K562 (cell line): ENCODE data around the gene FEM1B. TPM values are rescaled to one million over a fixed set of nuclear protein-coding genes. Genes with fewer than 3 reads are reported as not detected.

Experiments
- ATAC-seq: fragments of 200-7000 bp; cut with Tn5 transposase; 3 replicates; pipeline ENCODE4 v1.9.1; 2020; ENCODE audit warnings: moderate library complexity
- BruUV-seq: library from RNA; stranded (reverse); fragments of 400-500 nt; replicated peaks from 2 replicates; lab custom pipeline; 2021; lab: Mats Ljungman, UMichigan
- CTCF ChIA-PET: fragments of 300-600 bp; formaldehyde crosslinking; extraction: SDS; loops from one replicate; lab custom pipeline; 2021; ENCODE audit warnings: low intra/inter-chr PET ratio; lab: Yijun Ruan, JAX
- POLR2A ChIA-PET: fragments of 300-600, 350-650 bp; sonication (Branson Sonifier 250); formaldehyde crosslinking; extraction: SDS; loops from one replicate; lab custom pipeline; 2021; ENCODE audit warnings: antibody characterized with exemption, inconsistent platforms; lab: Yijun Ruan, JAX
- DNase-seq, 4 experiments: peaks; one replicate each; pipeline versions ENCODE4 v3.0.0 to v3.0.0-alpha.2; 2011 to 2018; ENCODE audit warnings: low spot score in 3 of 4, mixed read lengths in 3 of 4; ENCODE audit errors: extremely low read depth in 1 of 4
- FAIRE-seq: peaks from 2 replicates; lab custom pipeline; 2011; peaks lifted over from hg19 to GRCh38; lab: Jason Lieb, UNC
- H2AFZ ChIP-seq: 2 replicates; pipeline ENCODE4 v1.6.0; 2011; ENCODE audit warnings: low read depth, low read length, control low read depth, inconsistent platforms
- H3K27ac ChIP-seq: fragments of 200-600 bp; 3 replicates; pipeline ENCODE4 v1.8.0; 2011; ENCODE audit warnings: low read depth, mild to moderate bottlenecking, control low read depth, inconsistent platforms, low read length, moderate library complexity, mixed read lengths; ENCODE audit errors: extremely low read depth
- H3K27me3 ChIP-seq, 2 experiments: fragments of 300-600 bp in 1 of 2; 2 replicates in 1 of 2; 3 replicates in 1 of 2; pipeline versions ENCODE4 v1.6.0 to v1.8.0; 2011; ENCODE audit warnings: inconsistent platforms in 2 of 2, low read length in 2 of 2, mild to moderate bottlenecking in 1 of 2, mixed read lengths in 1 of 2, moderate library complexity in 1 of 2; ENCODE audit not compliant: control insufficient read depth in 2 of 2, insufficient read depth in 2 of 2
- H3K36me3 ChIP-seq: fragments of 300-600 bp; 3 replicates; pipeline ENCODE4 v1.8.0; 2011; ENCODE audit warnings: mild to moderate bottlenecking, low read length, inconsistent platforms; ENCODE audit not compliant: control insufficient read depth, insufficient read depth
- H3K4me1 ChIP-seq, 2 experiments: fragments of 200-600 bp in 1 of 2; replicated peaks in 1 of 2; 2 replicates in 1 of 2; 3 replicates in 1 of 2; pipeline versions ENCODE4 v1.5.1 to v1.8.0; 2011; ENCODE audit warnings: inconsistent platforms in 2 of 2, low read length in 2 of 2, mild to moderate bottlenecking in 1 of 2, mixed read lengths in 1 of 2, moderate library complexity in 1 of 2; ENCODE audit not compliant: control insufficient read depth in 2 of 2, insufficient read depth in 2 of 2
- H3K4me2 ChIP-seq: 2 replicates; pipeline ENCODE4 v1.6.1; 2011; ENCODE audit warnings: low read length, control low read depth, inconsistent platforms, mixed read lengths; ENCODE audit not compliant: insufficient read depth
- H3K4me3 ChIP-seq: fragments of 200-600 bp; sonication (generic), shearing (Covaris generic); 2 replicates; pipeline ENCODE4 v1.5.1; 2016; ENCODE audit warnings: control low read depth, inconsistent platforms
- H3K79me2 ChIP-seq: fragments of 200-600 bp; 3 replicates; pipeline ENCODE4 v1.8.0; 2011; ENCODE audit warnings: low read length, inconsistent platforms; ENCODE audit not compliant: control insufficient read depth, insufficient read depth
- H3K9ac ChIP-seq, 2 experiments: 2 replicates each; pipeline versions ENCODE4 v1.6.0 to v1.6.1; 2011; ENCODE audit warnings: low read depth in 2 of 2, low read length in 2 of 2, control low read depth in 1 of 2, inconsistent platforms in 1 of 2, mild to moderate bottlenecking in 1 of 2, mixed read lengths in 1 of 2; ENCODE audit not compliant: insufficient read depth in 1 of 2
- H3K9me1 ChIP-seq: one replicate; pipeline ENCODE4 v1.6.0; 2011; ENCODE audit warnings: inconsistent platforms, mild to moderate bottlenecking, low read length, moderate library complexity; ENCODE audit not compliant: control insufficient read depth, insufficient read depth
- H3K9me3 ChIP-seq: replicated peaks from 2 replicates; pipeline ENCODE4 v1.5.1; 2011; ENCODE audit warnings: low read depth, low read length, inconsistent platforms; ENCODE audit not compliant: control insufficient read depth, insufficient read depth
- H4K20me1 ChIP-seq: replicated peaks from 2 replicates; pipeline ENCODE4 v1.6.1; 2011; ENCODE audit warnings: low read length, inconsistent platforms, mixed read lengths; ENCODE audit not compliant: control insufficient read depth, insufficient read depth
- FOXK1 ChIP-seq: sonication (generic); formaldehyde crosslinking; IDR thresholded peaks from 2 replicates; pipeline ENCODE4 v1.8.0; 2022; ENCODE audit warnings: missing genetic modification reagents, mild to moderate bottlenecking, borderline replicate concordance
- HMG20A ChIP-seq: fragments of 450-650 bp; formaldehyde crosslinking; conservative IDR thresholded peaks from 2 replicates; pipeline ENCODE4 v1.4.0; 2020; ENCODE audit warnings: mild to moderate bottlenecking, mixed read lengths
- HNRNPL ChIP-seq: fragments of 200-400 bp; formaldehyde crosslinking; IDR thresholded peaks from 2 replicates; pipeline ENCODE4 v1.6.1; 2017; ENCODE audit warnings: low read depth, mild to moderate bottlenecking, low read length
- KAT8 ChIP-seq: fragments of 450-650 bp; IDR thresholded peaks from 2 replicates; pipeline ENCODE4 v1.6.1; 2016; ENCODE audit warnings: low read depth, mild to moderate bottlenecking
- KHSRP ChIP-seq: fragments of 450-650 bp; IDR thresholded peaks from 2 replicates; pipeline ENCODE4 v1.6.1; 2017
- PPARD ChIP-seq: fragments of 250-450 bp; sonication (Bioruptor Pico); IDR thresholded peaks from 2 replicates; pipeline ENCODE4 v1.8.0; 2022; ENCODE audit warnings: inconsistent platforms, mild to moderate bottlenecking, moderate library complexity
- SREBF1 ChIP-seq: fragments of 150-350 bp; IDR thresholded peaks from 2 replicates; pipeline ENCODE4 v1.6.1; 2014; ENCODE audit warnings: antibody characterized with exemption, low read depth, low read length, borderline replicate concordance
- TAL1 ChIP-seq: fragments of 450-650 bp; IDR thresholded peaks from 2 replicates; pipeline ENCODE4 v1.6.1; 2016; ENCODE audit warnings: mild to moderate bottlenecking
- YY1 ChIP-seq, 3 experiments: IDR thresholded peaks; 2 replicates each; pipeline ENCODE4 v1.6.1; 2011; ENCODE audit warnings: low read length in 2 of 3, mild to moderate bottlenecking in 2 of 3, moderate library complexity in 2 of 3, borderline replicate concordance in 1 of 3, control low read depth in 1 of 3, low read depth in 1 of 3; ENCODE audit not compliant: insufficient read depth in 3 of 3, insufficient replicate concordance in 2 of 3, control insufficient read depth in 1 of 3, insufficient read length in 1 of 3; ENCODE audit errors: extremely low read depth in 1 of 3
- ZNF174 ChIP-seq: fragments of 250-450 bp; sonication (Bioruptor Pico); IDR thresholded peaks from 2 replicates; pipeline ENCODE4 v1.4.0; 2020; ENCODE audit warnings: mild to moderate bottlenecking
- WGBS: fragments of 100-300 bp; shearing (Covaris generic); methylation state at CpG from one replicate; pipeline ENCODE4 v1.1.6; 2016; ENCODE audit warnings: low coverage, mixed read lengths; ENCODE audit not compliant: insufficient coverage; ENCODE audit errors: missing lambda C conversion rate; 5-methylcytosine and 5-hydroxymethylcytosine counted together
- in situ Hi-C: fragments of 300-500 bp; cut with MboI; formaldehyde crosslinking; loops from 4 replicates; pipeline ENCODE4 v1.15.0; 2018; ENCODE audit warnings: inconsistent platforms, mixed read lengths
- intact Hi-C: fragments of 100-400 bp; cut with micrococcal nuclease; formaldehyde crosslinking; loops from 2 replicates; pipeline ENCODE4 v1.14.2; 2022
- polyA plus RNA-seq, 8 experiments: library from polyadenylated mRNA; depleted of rRNA in 4 of 8; stranded (reverse) in 5 of 8; unstranded in 3 of 8; fragments of >200 nt; fragmentation: Nextera tagmentation in 2 of 8; fragmentation: Illumina TruSeq in 1 of 8; extraction: Ambion mirVana in 2 of 8; extraction: Trizol in 1 of 8; gene quantifications; 2 replicates each; pipeline versions ENCODE4 v1.2.1 to v1.2.3, GENCODE V29; 2011 to 2014; ENCODE audit warnings: inconsistent platforms in 1 of 8, missing spikeins in 1 of 8
- total RNA-seq, 7 experiments: library from RNA; depleted of rRNA in 6 of 7; stranded (reverse); fragments of >200 nt in 6 of 7; fragmentation: Illumina TruSeq in 2 of 7; extraction: Trizol in 2 of 7; gene quantifications; 2 replicates each; pipeline versions ENCODE4 v1.2.1 to v1.2.3, GENCODE V29; 2011 to 2021; ENCODE audit warnings: low replicate concordance in 1 of 7
- TF ChIP-seq, protein P1 (sequence below): fragments of 250-450 bp; sonication (Bioruptor Pico); IDR thresholded peaks from 2 replicates; pipeline ENCODE4 v1.8.0; 2022; ENCODE audit warnings: moderate library complexity, mild to moderate bottlenecking, inconsistent platforms
- TF ChIP-seq, protein P2 (sequence below): fragments of 250-450 bp; sonication (Bioruptor Pico); IDR thresholded peaks from 2 replicates; pipeline ENCODE4 v1.5.0; 2022; ENCODE audit warnings: mild to moderate bottlenecking

Gene FEM1B
- total and polyA plus RNA-seq, 9 of the 15 experiments (the other 6 are each of a cell fraction or from before 2014, with no cell fraction given), result 5.9 to 61.6 (median 20.1) TPM

DNA sequence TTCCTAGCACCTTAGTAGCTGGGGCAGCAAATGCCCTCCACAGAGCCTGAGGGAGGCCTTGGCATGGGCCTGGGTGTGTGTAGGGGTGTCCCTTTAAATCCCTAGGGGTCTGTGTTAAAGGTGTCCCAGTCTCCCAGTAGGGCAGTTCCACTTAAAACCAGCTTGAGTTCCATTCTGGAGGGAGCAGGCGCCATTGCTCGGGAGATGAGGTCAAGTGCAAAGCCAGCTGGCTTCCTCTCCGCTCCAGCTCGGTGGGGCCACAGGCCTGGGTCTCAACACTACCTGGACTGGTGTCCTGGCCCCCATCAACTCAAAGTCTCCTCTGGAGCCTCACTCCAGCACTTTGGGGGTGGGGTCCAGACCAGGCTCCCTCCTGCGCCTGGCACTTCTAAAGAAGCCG, 25.2 kb downstream of the FEM1B start:
- peaks cover 8 to 16% of the 10 kb centered on the region in 2 experiments; a peak in 4 of 5 replicates for H3K27me3 ChIP-seq
- no peaks in the 10 kb centered on the region for H3K79me2 ChIP-seq
- BruUV-seq, result no TSS peak
- POLR2A ChIA-PET, result interaction anchor here (0.6 kb wide), 1 partner anchor 1256 kb away, joined by 3 read pairs; no protein-coding TSS in a partner anchor
- no peak overlapping the region for H2AFZ ChIP-seq
- DNase-seq (no peak), ATAC-seq (no peak), FAIRE-seq (no peak)
- H3K27ac ChIP-seq, result no peak overlapping the region
- no peaks in the 10 kb centered on the region for H3K9me3 ChIP-seq
- 29% methylated on average over 6 of the region's 6 CpGs for WGBS
- H3K9ac ChIP-seq, result no peak overlapping the region
- intact Hi-C loops, result no loop called here
- no peaks in the 10 kb centered on the region for H3K9me1 ChIP-seq
- in situ Hi-C loops, result loop anchor here (5.0 kb wide), 1 partner anchor 55 kb away; no protein-coding TSS in a partner anchor
- no peak overlapping the region for H3K4me3 ChIP-seq
- no peaks in the 10 kb centered on the region for H4K20me1 ChIP-seq
- H3K4me1 ChIP-seq, result peaks cover 0 to 6% of the 10 kb centered on the region in 2 experiments; a peak in 2 of 5 replicates
- no peaks in the 10 kb centered on the region for H3K36me3 ChIP-seq
- CTCF ChIA-PET, result no interaction called here
- TF ChIP-seq HNRNPL, result no peak
- no peak for TF ChIP-seq YY1 (IDR thresholded peaks at IDR 0.05; ENCODE audit: borderline replicate concordance in 1 of 3, control insufficient read depth in 1 of 3, extremely low read depth in 1 of 3, insufficient read depth in 3 of 3, insufficient read length in 1 of 3, insufficient replicate concordance in 2 of 3, low read depth in 1 of 3, low read length in 2 of 3)
- no peak for TF ChIP-seq PPARD (CRISPR knock-in tag)
- no peak for TF ChIP-seq KAT8
- no peak for TF ChIP-seq SREBF1
- TF ChIP-seq TAL1, result no peak
- no peak for TF ChIP-seq ZNF174
- TF ChIP-seq FOXK1, result no peak
- no peak for TF ChIP-seq HMG20A (CRISPR knock-in tag)
- TF ChIP-seq, protein P1, sequence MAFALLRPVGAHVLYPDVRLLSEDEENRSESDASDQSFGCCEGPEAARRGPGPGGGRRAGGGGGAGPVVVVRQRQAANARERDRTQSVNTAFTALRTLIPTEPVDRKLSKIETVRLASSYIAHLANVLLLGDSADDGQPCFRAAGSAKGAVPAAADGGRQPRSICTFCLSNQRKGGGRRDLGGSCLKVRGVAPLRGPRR, result no peak
- TF ChIP-seq KHSRP, result no peak
- TF ChIP-seq, protein P2, sequence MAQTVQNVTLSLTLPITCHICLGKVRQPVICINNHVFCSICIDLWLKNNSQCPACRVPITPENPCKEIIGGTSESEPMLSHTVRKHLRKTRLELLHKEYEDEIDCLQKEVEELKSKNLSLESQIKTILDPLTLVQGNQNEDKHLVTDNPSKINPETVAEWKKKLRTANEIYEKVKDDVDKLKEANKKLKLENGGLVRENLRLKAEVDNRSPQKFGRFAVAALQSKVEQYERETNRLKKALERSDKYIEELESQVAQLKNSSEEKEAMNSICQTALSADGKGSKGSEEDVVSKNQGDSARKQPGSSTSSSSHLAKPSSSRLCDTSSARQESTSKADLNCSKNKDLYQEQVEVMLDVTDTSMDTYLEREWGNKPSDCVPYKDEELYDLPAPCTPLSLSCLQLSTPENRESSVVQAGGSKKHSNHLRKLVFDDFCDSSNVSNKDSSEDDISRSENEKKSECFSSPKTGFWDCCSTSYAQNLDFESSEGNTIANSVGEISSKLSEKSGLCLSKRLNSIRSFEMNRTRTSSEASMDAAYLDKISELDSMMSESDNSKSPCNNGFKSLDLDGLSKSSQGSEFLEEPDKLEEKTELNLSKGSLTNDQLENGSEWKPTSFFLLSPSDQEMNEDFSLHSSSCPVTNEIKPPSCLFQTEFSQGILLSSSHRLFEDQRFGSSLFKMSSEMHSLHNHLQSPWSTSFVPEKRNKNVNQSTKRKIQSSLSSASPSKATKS (CRISPR knock-in tag), result no peak
- H3K4me2 ChIP-seq, result no peak overlapping the region
